Measurements from ENCODE around the gene AVL9. TPM values are rescaled to one million over a fixed set of nuclear protein-coding genes. Genes with fewer than 3 reads are reported as not detected.
"Not testable (repeated sequence)": the region's sequence is repeated elsewhere in the genome, so short reads cannot be mapped to it uniquely, and the experiment has no call there.

Gene AVL9
- total RNA-seq, 1 experiment from 2014 or later: 36.1 TPM

GRCh38 chr7:32591938-32592337 lies 96.6 kb downstream of the AVL9 start:
- Histone ChIP-seq H3K4me1 (ENCODE audit: insufficient read depth, low read length, poor library complexity, severe bottlenecking) (peaks cover 14% of the 10 kb centered on the region), H3K27ac (ENCODE audit: low read depth, low read length, poor library complexity, severe bottlenecking) (no peak overlapping the region), H3K36me3 (ENCODE audit: insufficient read depth, low read length, poor library complexity, severe bottlenecking) (no peaks in the 10 kb centered on the region), H3K27me3 (replicated peaks; ENCODE audit: insufficient read depth, low read depth, low read length, poor library complexity) (no peaks in the 10 kb centered on the region), H3K9me3 (ENCODE audit: low read depth, low read length, poor library complexity, severe bottlenecking) (no peaks in the 10 kb centered on the region), H3K4me3 (ENCODE audit: low read depth, low read length, poor library complexity, severe bottlenecking) (no peak overlapping the region)
- ChIA-PET CTCF (no interaction called here), POLR2A (ENCODE audit: low non-redundant PET) (no interaction called here)
- intact Hi-C loops (cut with micrococcal nuclease; ENCODE audit: unreplicated experiment): no loop called here
- TF ChIP-seq EZH2 (IDR thresholded peaks at IDR 0.05; ENCODE audit: borderline replicate concordance, low read depth, low read length, poor library complexity, severe bottlenecking): no peak
- TF ChIP-seq, protein P1, sequence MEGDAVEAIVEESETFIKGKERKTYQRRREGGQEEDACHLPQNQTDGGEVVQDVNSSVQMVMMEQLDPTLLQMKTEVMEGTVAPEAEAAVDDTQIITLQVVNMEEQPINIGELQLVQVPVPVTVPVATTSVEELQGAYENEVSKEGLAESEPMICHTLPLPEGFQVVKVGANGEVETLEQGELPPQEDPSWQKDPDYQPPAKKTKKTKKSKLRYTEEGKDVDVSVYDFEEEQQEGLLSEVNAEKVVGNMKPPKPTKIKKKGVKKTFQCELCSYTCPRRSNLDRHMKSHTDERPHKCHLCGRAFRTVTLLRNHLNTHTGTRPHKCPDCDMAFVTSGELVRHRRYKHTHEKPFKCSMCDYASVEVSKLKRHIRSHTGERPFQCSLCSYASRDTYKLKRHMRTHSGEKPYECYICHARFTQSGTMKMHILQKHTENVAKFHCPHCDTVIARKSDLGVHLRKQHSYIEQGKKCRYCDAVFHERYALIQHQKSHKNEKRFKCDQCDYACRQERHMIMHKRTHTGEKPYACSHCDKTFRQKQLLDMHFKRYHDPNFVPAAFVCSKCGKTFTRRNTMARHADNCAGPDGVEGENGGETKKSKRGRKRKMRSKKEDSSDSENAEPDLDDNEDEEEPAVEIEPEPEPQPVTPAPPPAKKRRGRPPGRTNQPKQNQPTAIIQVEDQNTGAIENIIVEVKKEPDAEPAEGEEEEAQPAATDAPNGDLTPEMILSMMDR (conservative IDR thresholded peaks at IDR 0.05; ENCODE audit: low read depth, low read length): no peak
- no TSS peak for BruUV-seq (replicated peaks)
- no peak for DNase-seq (ENCODE audit: low spot score)

- no peaks in the 10 kb centered on the region for H3K27me3 ChIP-seq (replicated peaks; ENCODE audit: insufficient read depth, low read depth, low read length, poor library complexity)
- H3K36me3 ChIP-seq (ENCODE audit: insufficient read depth, low read length, poor library complexity, severe bottlenecking): no peaks in the 10 kb centered on the region
- POLR2A ChIA-PET (ENCODE audit: low non-redundant PET): no interaction called here
- CTCF ChIA-PET: no interaction called here
- intact Hi-C loops (cut with micrococcal nuclease; ENCODE audit: unreplicated experiment): no loop called here
- H3K27ac ChIP-seq (ENCODE audit: low read depth, low read length, poor library complexity, severe bottlenecking): no peak overlapping the region
- peaks cover 7% of the 10 kb centered on the region for H3K4me1 ChIP-seq (ENCODE audit: insufficient read depth, low read length, poor library complexity, severe bottlenecking)
- H3K9me3 ChIP-seq (ENCODE audit: low read depth, low read length, poor library complexity, severe bottlenecking): no peaks in the 10 kb centered on the region
- no peak overlapping the region for H3K4me3 ChIP-seq (ENCODE audit: low read depth, low read length, poor library complexity, severe bottlenecking)
- TF ChIP-seq EZH2 (IDR thresholded peaks at IDR 0.05; ENCODE audit: borderline replicate concordance, low read depth, low read length, poor library complexity, severe bottlenecking): no peak
- TF ChIP-seq, protein P1 (conservative IDR thresholded peaks at IDR 0.05; ENCODE audit: low read depth, low read length): no peak
- BruUV-seq (replicated peaks): no TSS peak
- DNase-seq (ENCODE audit: low spot score): no peak
These were observed 97.4 kb downstream of the AVL9 start for GRCh38 chr7:32592701-32593100.

DNA sequence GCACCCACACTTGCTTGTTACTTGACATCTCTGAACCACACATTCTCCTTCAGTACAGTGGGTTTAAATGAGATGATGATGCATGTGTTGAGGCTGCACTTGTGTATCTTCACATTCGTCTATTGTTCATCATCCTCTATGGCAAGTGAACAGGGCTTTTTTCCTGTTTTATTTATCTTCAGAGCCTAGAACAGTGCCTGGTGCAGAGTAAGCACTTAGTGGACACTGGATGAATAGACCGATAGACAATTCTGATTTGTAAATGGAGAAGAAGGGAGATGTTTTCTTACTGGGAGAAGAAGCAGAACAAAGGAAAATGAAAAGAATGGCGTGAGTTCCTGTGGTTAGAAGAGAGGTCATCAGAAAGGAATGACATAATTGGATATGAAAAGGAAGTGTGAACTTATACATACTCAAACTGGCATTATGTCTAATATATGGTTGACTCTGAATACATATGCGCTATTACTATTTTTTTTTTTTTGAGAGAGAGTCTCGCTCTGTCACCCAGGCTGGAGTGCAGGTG lies 99.7 kb downstream of the AVL9 start:
- CTCF ChIA-PET: no interaction called here
- Histone ChIP-seq H3K36me3 (ENCODE audit: insufficient read depth, low read length, poor library complexity, severe bottlenecking) (no peaks in the 10 kb centered on the region), H3K4me3 (ENCODE audit: low read depth, low read length, poor library complexity, severe bottlenecking) (no peak overlapping the region), H3K9me3 (ENCODE audit: low read depth, low read length, poor library complexity, severe bottlenecking) (no peaks in the 10 kb centered on the region), H3K27ac (ENCODE audit: low read depth, low read length, poor library complexity, severe bottlenecking) (no peak overlapping the region), H3K27me3 (replicated peaks; ENCODE audit: insufficient read depth, low read depth, low read length, poor library complexity) (no peaks in the 10 kb centered on the region), H3K4me1 (ENCODE audit: insufficient read depth, low read length, poor library complexity, severe bottlenecking) (no peaks in the 10 kb centered on the region)
- POLR2A ChIA-PET (ENCODE audit: low non-redundant PET): no interaction called here
- intact Hi-C loops (cut with micrococcal nuclease; ENCODE audit: unreplicated experiment): no loop called here
- DNase-seq (ENCODE audit: low spot score): no peak
- no TSS peak for BruUV-seq (replicated peaks)
- TF ChIP-seq, protein P1 (conservative IDR thresholded peaks at IDR 0.05; ENCODE audit: low read depth, low read length): no peak
- TF ChIP-seq EZH2 (IDR thresholded peaks at IDR 0.05; ENCODE audit: borderline replicate concordance, low read depth, low read length, poor library complexity, severe bottlenecking): no peak

GRCh38 chr7:32601196-32601595 lies 105.9 kb downstream of the AVL9 start:
- POLR2A ChIA-PET (ENCODE audit: low non-redundant PET); BruUV-seq (replicated peaks); CTCF ChIA-PET; H3K4me1 ChIP-seq (ENCODE audit: insufficient read depth, low read length, poor library complexity, severe bottlenecking); H3K27ac ChIP-seq (ENCODE audit: low read depth, low read length, poor library complexity, severe bottlenecking); H3K27me3 ChIP-seq (replicated peaks; ENCODE audit: insufficient read depth, low read depth, low read length, poor library complexity); H3K36me3 ChIP-seq (ENCODE audit: insufficient read depth, low read length, poor library complexity, severe bottlenecking); H3K4me3 ChIP-seq (ENCODE audit: low read depth, low read length, poor library complexity, severe bottlenecking); H3K9me3 ChIP-seq (ENCODE audit: low read depth, low read length, poor library complexity, severe bottlenecking); intact Hi-C loops (cut with micrococcal nuclease; ENCODE audit: unreplicated experiment); DNase-seq (ENCODE audit: low spot score): not testable (repeated sequence)
